ENCODE data around the gene VPS37D. TPM values are rescaled to one million over a fixed set of nuclear protein-coding genes. Genes with fewer than 3 reads are reported as not detected.
A peak's percentile ranks its signal among the peaks of the same experiment; 100 is the strongest.

VPS37D gene
- total and polyA plus RNA-seq, 8 donors = 0.89 to 10.1 (median 7.8) TPM

DNA sequence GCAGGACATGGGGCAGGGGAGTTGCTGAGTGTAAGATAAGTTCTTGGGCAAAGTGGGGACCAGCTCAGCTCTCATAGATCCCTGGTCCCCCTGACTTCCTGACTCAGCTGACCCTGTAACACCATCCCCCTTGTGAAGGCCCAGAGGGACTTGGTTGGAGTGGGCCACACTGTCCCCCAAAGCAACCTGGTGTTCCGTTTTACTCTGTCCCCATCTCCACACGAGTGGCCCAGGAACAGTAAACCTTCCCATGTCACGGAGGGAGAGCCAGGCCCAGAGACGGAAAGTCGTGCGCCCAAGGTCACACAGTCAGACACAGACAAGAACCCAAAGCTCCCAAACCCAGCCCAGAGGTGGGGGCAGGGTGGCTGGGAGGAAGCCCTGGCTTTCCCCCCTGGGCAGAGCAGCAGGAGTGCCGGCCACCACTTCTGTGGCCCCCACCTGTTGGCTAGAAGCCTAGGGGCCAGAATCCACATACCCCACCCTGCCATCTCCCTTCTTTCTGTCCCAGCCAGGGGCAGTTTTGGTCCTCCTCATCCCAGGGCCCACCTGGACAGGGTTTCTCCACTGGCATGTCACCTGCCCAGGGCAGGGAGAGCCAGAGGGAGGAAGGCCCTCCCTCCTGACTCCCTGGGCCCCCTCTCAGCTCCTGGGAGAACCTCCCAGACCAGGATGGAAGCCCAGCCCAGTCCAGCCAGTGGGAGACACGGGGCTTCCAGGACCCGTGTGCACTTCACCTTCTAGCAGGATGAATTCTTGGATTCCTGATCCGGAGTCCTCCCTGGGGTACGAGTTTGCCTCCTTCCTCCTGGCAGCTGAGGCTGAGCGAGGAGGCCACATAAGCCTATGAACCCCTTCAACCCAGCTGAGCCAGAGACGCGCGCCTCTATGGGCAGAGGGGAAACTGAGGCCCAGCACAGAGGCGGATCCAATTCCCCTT is 20.6 kb upstream of the VPS37D start:
- H3K36me3 ChIP-seq = no peaks in the 10 kb centered on the region
- H3K9me3 ChIP-seq = peaks cover 0 to under 1% of the 10 kb centered on the region in 2 donors
- H3K4me3 ChIP-seq = no peak overlapping the region
- intact Hi-C loops (cut with DNase I) = no loop called here
- DNase-seq = no peak
- no peak for ATAC-seq
- no peak overlapping the region for H3K27ac ChIP-seq
- peaks cover 0 to 8% of the 10 kb centered on the region in 2 donors for H3K4me1 ChIP-seq
- TF ChIP-seq, protein P1, sequence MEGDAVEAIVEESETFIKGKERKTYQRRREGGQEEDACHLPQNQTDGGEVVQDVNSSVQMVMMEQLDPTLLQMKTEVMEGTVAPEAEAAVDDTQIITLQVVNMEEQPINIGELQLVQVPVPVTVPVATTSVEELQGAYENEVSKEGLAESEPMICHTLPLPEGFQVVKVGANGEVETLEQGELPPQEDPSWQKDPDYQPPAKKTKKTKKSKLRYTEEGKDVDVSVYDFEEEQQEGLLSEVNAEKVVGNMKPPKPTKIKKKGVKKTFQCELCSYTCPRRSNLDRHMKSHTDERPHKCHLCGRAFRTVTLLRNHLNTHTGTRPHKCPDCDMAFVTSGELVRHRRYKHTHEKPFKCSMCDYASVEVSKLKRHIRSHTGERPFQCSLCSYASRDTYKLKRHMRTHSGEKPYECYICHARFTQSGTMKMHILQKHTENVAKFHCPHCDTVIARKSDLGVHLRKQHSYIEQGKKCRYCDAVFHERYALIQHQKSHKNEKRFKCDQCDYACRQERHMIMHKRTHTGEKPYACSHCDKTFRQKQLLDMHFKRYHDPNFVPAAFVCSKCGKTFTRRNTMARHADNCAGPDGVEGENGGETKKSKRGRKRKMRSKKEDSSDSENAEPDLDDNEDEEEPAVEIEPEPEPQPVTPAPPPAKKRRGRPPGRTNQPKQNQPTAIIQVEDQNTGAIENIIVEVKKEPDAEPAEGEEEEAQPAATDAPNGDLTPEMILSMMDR (IDR thresholded peaks at IDR 0.05) = no peak
- H3K27me3 ChIP-seq = peaks cover 18 to 96% of the 10 kb centered on the region in 2 donors

DNA sequence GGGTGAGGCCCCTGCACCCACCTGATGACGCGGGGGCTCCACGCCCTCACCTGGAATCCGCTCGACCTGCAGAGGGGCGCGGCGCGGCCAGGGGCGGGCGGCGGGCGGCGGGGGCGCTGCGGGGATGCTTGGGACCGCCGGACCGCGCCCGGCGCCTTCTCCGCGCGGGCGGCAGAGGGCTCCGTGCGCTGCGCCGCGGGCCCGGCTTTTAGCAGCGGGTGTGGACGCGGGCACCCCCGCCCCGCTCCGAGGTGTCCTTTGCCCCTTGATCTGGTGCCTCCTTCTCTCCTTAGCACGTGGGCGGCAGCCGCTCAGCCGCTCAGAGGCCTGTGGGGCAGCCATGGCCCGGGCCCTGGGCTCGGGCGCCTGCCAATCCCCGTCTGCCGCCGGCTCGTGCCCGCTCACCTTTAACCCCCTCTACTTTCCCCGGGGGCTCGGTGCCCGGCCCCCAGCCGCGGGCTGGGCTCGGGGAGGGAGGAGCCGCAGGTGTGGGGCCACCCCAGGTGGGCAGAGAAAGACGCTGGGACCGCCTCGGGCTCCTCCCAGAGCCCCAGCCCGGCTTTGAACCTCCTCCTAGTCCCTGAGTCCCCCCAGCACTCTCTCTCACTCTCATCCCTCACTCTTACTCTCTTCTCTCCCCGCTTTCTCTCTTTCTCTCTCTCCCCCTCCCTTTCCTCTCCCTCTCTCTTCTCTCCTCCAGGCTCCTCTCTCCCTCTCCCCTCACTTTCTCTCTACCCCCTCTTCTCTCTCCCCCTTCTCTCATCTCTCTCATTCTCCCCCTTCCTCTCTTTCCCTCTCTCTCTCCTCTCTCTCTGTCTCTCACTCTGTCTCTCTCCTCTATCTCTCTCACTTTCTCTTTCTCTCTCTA is 19.7 kb upstream of the VPS37D start:
- Histone ChIP-seq H3K27me3 (peaks cover 18 to 100% of the 10 kb centered on the region in 2 donors), H3K36me3 (no peaks in the 10 kb centered on the region), H3K4me1 (peaks cover 0 to 8% of the 10 kb centered on the region in 2 donors), H3K4me3 (peak overlapping the region; percentile 15 to 19), H3K9me3 (no peaks in the 10 kb centered on the region), H3K27ac (no peak overlapping the region)
- intact Hi-C loops (cut with DNase I) = no loop called here
- DNase-seq (peak in 1 of 4 donors; percentile 21), ATAC-seq (peak; percentile 79)
- TF ChIP-seq, protein P1 (IDR thresholded peaks at IDR 0.05) = no peak

DNA sequence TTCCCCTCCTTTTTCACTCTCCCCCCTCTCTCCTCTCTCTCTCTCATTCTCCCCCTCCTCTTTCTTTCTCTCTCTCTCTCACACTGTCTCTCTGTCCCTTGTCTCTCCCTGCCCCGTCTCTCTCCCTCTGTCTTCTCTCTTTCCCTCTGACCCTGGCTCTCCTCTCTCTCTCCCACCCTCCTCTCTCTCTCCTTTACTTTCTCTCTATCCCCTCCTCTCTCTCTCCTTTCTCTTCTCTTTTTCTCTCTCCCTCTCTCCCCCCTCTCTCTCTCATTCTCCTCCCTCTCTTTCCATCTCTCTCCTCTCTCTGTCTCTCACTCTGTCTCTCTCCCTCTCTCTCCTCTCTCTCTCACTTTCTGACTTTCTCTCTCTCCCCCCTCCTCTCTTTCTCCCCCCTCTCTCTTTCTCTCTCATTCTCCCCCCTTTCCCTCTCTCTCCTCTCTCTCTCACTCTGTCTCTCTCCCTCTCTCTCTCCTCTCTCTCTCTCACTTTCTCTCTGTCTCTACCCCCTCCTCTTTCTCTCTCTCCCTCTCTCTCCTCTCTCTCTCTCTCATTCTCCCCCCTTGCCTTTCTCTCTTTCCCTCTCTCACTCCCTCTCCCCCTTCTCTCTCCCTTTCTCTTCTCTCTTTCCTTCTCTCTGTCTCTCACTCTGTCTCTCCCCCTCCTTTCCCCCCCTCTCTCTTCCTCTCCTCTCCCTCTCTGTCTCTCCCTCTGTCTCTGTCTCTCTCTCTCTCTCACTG is 18.9 kb upstream of the VPS37D start:
- H3K27ac ChIP-seq = no peak overlapping the region
- no peaks in the 10 kb centered on the region for H3K36me3 ChIP-seq

DNA sequence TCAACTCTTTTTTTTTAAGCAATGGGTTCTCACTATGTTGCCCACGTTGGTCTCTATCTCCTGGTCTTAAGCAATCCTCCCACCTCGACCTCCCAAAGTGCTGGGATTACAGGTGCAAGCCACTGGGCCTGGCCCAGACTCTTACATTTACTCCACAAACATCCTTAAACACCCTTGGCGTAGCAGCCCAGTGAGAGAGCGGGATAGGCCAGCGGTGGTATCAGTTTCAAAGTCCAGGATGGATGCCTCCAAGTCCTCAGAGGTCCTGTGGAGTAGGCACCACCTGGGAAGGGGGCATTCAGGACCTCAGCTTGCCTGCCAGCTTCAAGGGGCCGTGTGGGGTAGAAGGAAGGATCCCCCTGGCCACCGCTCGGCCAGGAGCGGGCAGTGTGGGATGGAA is 18.1 kb upstream of the VPS37D start:
- no peaks in the 10 kb centered on the region for H3K36me3 ChIP-seq
- H3K4me1 ChIP-seq = peaks cover 0 to 8% of the 10 kb centered on the region in 2 donors
- H3K27me3 ChIP-seq = peaks cover 18 to 95% of the 10 kb centered on the region in 2 donors
- no peak overlapping the region for H3K27ac ChIP-seq
- ATAC-seq (no peak), DNase-seq (no peak)
- intact Hi-C loops (cut with DNase I) = no loop called here
- TF ChIP-seq, protein P1 (IDR thresholded peaks at IDR 0.05) = no peak
- H3K4me3 ChIP-seq = no peak overlapping the region
- H3K9me3 ChIP-seq = no peaks in the 10 kb centered on the region

More for the DNA sequence above, 18.9 kb upstream of the VPS37D start:
- TF ChIP-seq, protein P1 (IDR thresholded peaks at IDR 0.05) = no peak
- ATAC-seq (no peak), DNase-seq (no peak)
- Histone ChIP-seq H3K4me3 (no peak overlapping the region), H3K4me1 (peaks cover 0 to 8% of the 10 kb centered on the region in 2 donors), H3K9me3 (no peaks in the 10 kb centered on the region), H3K27me3 (peaks cover 18 to 95% of the 10 kb centered on the region in 2 donors)
- intact Hi-C loops (cut with DNase I) = no loop called here
